ENCODE measurements around the gene TAS2R20. TPM values are rescaled to one million over a fixed set of nuclear protein-coding genes. Genes with fewer than 3 reads are reported as not detected.

The TAS2R20 gene
- 0.54 and 0.71 TPM in 2 replicates for total RNA-seq (2021; fragmentation: NEBNext Ultra II Directional; extraction: Animal tissue kit (Norgen Biotek cat#: 25700))
- 0.17 and 0.57 TPM in 2 replicates for polyA plus RNA-seq (2011; rRNA removed)
- 0.41 TPM for polyA plus RNA-seq (2011; cell fraction: cytosol; rRNA removed)
- 1.2 TPM for polyA plus RNA-seq (2011; cell fraction: nucleus; rRNA removed)
- 0.17 to 0.31 TPM (median 0.25 TPM) in 3 of 4 replicates, not detected in the other for polyA plus RNA-seq (2012, experiment 1 of 2)
- not detected for polyA plus RNA-seq (2012, experiment 2 of 2)
- polyA plus RNA-seq (2013, experiment 1 of 2) = 0.22 TPM
- polyA plus RNA-seq (2013, experiment 2 of 2) = 0.15 TPM
- polyA minus RNA-seq (2011; rRNA and poly(A)+ RNA removed) = 6.1 and 7.9 TPM in 2 replicates
- polyA minus RNA-seq (2011; cell fraction: cytosol; rRNA and poly(A)+ RNA removed) = 1.9 TPM
- 23.9 TPM for polyA minus RNA-seq (2011; cell fraction: nucleus; rRNA and poly(A)+ RNA removed)
- long read RNA-seq, experiment 1 = 0 reads
- long read RNA-seq, experiment 2 = 0 reads

- Histone ChIP-seq H4K8ac (ENCODE audit: extremely low read depth, insufficient read depth, low read length) (no peak within 1 kb of the TSS), H3K4me1 (replicated peaks in 1 of 4; ENCODE audit: control insufficient read depth in 3 of 4, insufficient read depth in 4 of 4, low read length in 3 of 4) (no peaks in the 10 kb centered on the region), H3K79me2 (ENCODE audit: control insufficient read depth in 1 of 2, insufficient read depth in 2 of 2, low read length in 2 of 2) (no peaks in the 10 kb centered on the region), H2BK120ac (replicated peaks; ENCODE audit: low read depth, low read length) (no peak within 1 kb of the TSS), H3K9ac (replicated peaks in 1 of 4; ENCODE audit: extremely low read depth in 1 of 4, low read depth in 3 of 4, low read length in 3 of 4) (no peak within 1 kb of the TSS), H3K14ac (ENCODE audit: insufficient read length) (no peak within 1 kb of the TSS), H3K18ac (ENCODE audit: extremely low read depth, low read length) (no peak within 1 kb of the TSS), H2AFZ (ENCODE audit: low read length) (no peak within 1 kb of the TSS), H3K23me2 (ENCODE audit: low read depth, low read length) (no peaks in the 10 kb centered on the region), H4K5ac (ENCODE audit: insufficient read length, low read depth, low read length) (no peak within 1 kb of the TSS), H2BK15ac (ENCODE audit: low read length) (no peak within 1 kb of the TSS), H3K27ac (ENCODE audit: low read depth, low read length) (no peak within 1 kb of the TSS), H3K9me3 (ENCODE audit: insufficient read depth in 2 of 2, low read depth in 1 of 2, low read length in 1 of 2) (no peaks in the 10 kb centered on the region), H2BK20ac (ENCODE audit: low read length) (no peak within 1 kb of the TSS), H3K23ac (ENCODE audit: insufficient read length) (no peak within 1 kb of the TSS), H3K4me3 (ENCODE audit: extremely low read depth in 1 of 4, insufficient read depth in 2 of 4, low read depth in 3 of 4, low read length in 4 of 4) (no peak within 1 kb of the TSS), H3K27me3 (replicated peaks in 1 of 4; ENCODE audit: control insufficient read depth in 3 of 4, extremely low read depth in 1 of 4, insufficient read depth in 3 of 4, low read length in 3 of 4) (no peaks in the 10 kb centered on the region), H2BK12ac (ENCODE audit: low read depth, low read length) (no peak within 1 kb of the TSS), H3K4me2 (ENCODE audit: insufficient read depth in 1 of 2, low read depth in 2 of 2, low read length in 2 of 2) (no peak within 1 kb of the TSS), H3K56ac (replicated peaks; ENCODE audit: insufficient read length, low read depth, low read length) (no peak within 1 kb of the TSS), H3K79me1 (ENCODE audit: low read depth, low read length) (no peaks in the 10 kb centered on the region), H3K4ac (replicated peaks; ENCODE audit: insufficient read length, low read depth, low read length) (no peak within 1 kb of the TSS), H4K91ac (replicated peaks; ENCODE audit: insufficient read length, low read length) (no peak within 1 kb of the TSS), H4K20me1 (replicated peaks in 1 of 2; ENCODE audit: control insufficient read depth in 1 of 2, insufficient read depth in 2 of 2, low read length in 2 of 2) (peaks cover 0 to 3% of the 10 kb centered on the region in 2 experiments), H2BK5ac (ENCODE audit: low read depth, low read length) (no peak within 1 kb of the TSS), H3K36me3 (ENCODE audit: control insufficient read depth in 2 of 4, insufficient read depth in 4 of 4, low read length in 3 of 4) (no peaks in the 10 kb centered on the region), H2AK5ac (ENCODE audit: low read depth, low read length) (no peak within 1 kb of the TSS)
- no peak for TF ChIP-seq GABPA (IDR thresholded peaks at IDR 0.05; ENCODE audit: borderline replicate concordance, insufficient read depth, low read length)
- TF ChIP-seq KDM1A (IDR thresholded peaks at IDR 0.05; ENCODE audit: borderline replicate concordance, low read length) = no peak
- no peak for TF ChIP-seq CREB1 (IDR thresholded peaks at IDR 0.05)
- no peak for TF ChIP-seq NANOG (IDR thresholded peaks at IDR 0.05; ENCODE audit: insufficient read depth, low read depth, low read length, poor library complexity, severe bottlenecking)
- TF ChIP-seq TAF7 (optimal IDR thresholded peaks at IDR 0.05; ENCODE audit: borderline replicate concordance, low read depth, low read length) = no peak
- ChIA-PET POLR2A (ENCODE audit: partially characterized antibody) (no interaction called here), CTCF (ENCODE audit: partially characterized antibody) (interaction anchor here (1.4 to 1.7 kb wide), 2 partner anchors 9 to 27 kb away, joined by 3 to 5 read pairs; no protein-coding TSS in a partner anchor)
- FAIRE-seq = no peak
- DNase-seq (ENCODE audit: low read depth in 1 of 2, low spot score in 2 of 2) = no peak
Observed at GRCh38 chr12:10998204-10998603, at the start of gene TAS2R20. Gene TAS2R20 (minus strand): TSS chr12:10998304. CDS start chr12:10997875, 429 bp downstream.

Measured in H1 (cell line).